ENCODE data around the gene EPHA3. TPM values are rescaled to one million over a fixed set of nuclear protein-coding genes. Genes with fewer than 3 reads are reported as not detected.

The EPHA3 gene
- total and polyA plus RNA-seq, 2 experiments from 2014 or later = 3.0 to 15.1 TPM

DNA sequence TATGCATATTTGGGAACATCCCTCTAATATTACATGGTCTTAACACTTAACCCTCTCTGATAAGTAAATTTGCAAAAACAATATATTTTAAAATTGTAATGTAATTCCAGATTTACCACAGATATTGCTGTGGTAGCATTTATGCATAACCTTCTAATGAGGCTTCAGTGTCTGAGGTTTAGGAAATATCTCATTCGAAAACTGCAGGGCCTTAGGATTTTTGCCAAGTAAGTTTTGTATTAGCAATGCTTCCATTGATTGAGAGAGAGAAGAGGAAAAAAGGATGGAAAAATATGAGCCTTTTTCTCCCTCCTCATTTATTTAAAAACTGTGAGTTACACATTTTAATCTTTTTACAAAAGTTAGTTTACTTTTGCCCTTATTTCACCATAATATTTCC is 294.6 kb downstream of the EPHA3 start:
- TF ChIP-seq EZH2phosphoT487 (IDR thresholded peaks at IDR 0.05; ENCODE audit: low read depth, severe bottlenecking, unreplicated experiment) (no peak), EZH2 (IDR thresholded peaks at IDR 0.05; ENCODE audit: borderline replicate concordance) (no peak)
- TF ChIP-seq, protein P1, sequence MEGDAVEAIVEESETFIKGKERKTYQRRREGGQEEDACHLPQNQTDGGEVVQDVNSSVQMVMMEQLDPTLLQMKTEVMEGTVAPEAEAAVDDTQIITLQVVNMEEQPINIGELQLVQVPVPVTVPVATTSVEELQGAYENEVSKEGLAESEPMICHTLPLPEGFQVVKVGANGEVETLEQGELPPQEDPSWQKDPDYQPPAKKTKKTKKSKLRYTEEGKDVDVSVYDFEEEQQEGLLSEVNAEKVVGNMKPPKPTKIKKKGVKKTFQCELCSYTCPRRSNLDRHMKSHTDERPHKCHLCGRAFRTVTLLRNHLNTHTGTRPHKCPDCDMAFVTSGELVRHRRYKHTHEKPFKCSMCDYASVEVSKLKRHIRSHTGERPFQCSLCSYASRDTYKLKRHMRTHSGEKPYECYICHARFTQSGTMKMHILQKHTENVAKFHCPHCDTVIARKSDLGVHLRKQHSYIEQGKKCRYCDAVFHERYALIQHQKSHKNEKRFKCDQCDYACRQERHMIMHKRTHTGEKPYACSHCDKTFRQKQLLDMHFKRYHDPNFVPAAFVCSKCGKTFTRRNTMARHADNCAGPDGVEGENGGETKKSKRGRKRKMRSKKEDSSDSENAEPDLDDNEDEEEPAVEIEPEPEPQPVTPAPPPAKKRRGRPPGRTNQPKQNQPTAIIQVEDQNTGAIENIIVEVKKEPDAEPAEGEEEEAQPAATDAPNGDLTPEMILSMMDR (IDR thresholded peaks at IDR 0.05; ENCODE audit: poor library complexity) = no peak
- no peak overlapping the region for H3K4me2 ChIP-seq
- H3K27me3 ChIP-seq = no peaks in the 10 kb centered on the region
- H3K4me3 ChIP-seq = no peak overlapping the region
- 85% methylated on average over 1 of the region's 1 CpG for WGBS (ENCODE audit: low lambda C conversion rate, missing lambda C conversion rate)
- H3K36me3 ChIP-seq (replicated peaks; ENCODE audit: insufficient read depth, low read depth) = no peaks in the 10 kb centered on the region
- H3K79me2 ChIP-seq = no peaks in the 10 kb centered on the region
- no peaks in the 10 kb centered on the region for H3K9me2 ChIP-seq (replicated peaks; ENCODE audit: insufficient read depth)
- no peak for DNase-seq (ENCODE audit: low spot score)
- no peak overlapping the region for H2AFZ ChIP-seq
- peaks cover 9% of the 10 kb centered on the region for H3K4me1 ChIP-seq (ENCODE audit: insufficient read depth)
- no peaks in the 10 kb centered on the region for H3K9me3 ChIP-seq (ENCODE audit: low read depth)
- H4K20me1 ChIP-seq (ENCODE audit: insufficient read depth, poor library complexity, severe bottlenecking) = no peaks in the 10 kb centered on the region
- H3K27ac ChIP-seq = no peak overlapping the region

DNA sequence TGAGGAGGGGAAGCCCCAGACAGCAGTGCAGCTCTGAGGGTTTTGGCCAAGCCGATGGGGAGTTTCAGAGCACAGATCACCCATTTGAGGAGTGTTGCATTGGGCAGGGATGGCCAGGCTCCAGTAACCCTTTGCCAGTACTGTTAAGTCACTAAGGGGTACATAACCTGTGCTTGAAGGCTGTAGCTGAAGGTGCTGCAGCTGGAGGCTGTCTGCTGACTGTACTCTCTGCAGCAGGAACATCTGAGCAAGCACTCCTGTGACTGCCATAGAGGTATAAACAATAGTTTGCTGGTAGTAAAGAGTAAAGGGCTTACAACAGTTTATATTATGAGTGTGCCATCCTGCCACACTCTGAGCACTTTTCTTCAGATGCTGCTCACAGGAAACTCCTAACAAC is 297.8 kb downstream of the EPHA3 start:
- 45% methylated on average over 1 of the region's 1 CpG for WGBS (ENCODE audit: low lambda C conversion rate, missing lambda C conversion rate)
- TF ChIP-seq EZH2phosphoT487 (IDR thresholded peaks at IDR 0.05; ENCODE audit: low read depth, severe bottlenecking, unreplicated experiment) (no peak), EZH2 (IDR thresholded peaks at IDR 0.05; ENCODE audit: borderline replicate concordance) (no peak)
- TF ChIP-seq, protein P1 (IDR thresholded peaks at IDR 0.05; ENCODE audit: poor library complexity) = no peak

DNA sequence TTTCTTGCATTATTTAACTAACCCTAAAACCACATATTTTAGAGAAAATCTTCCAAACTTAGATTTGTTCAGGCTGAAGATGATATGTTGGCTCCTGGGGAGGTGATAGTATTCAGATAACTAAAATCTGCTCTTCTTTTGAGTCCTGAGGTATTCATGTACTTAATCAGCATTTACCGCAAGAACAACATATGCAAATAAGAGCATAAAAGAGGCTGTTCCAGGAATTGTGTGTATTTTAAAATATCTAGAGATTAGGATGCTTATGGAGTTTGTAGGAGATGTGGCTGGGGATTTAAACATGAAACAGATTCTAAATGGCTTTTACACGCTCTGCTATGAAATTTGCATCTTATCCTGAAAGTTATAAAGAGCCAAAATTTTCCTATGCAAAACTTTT is 298.2 kb downstream of the EPHA3 start:
- Histone ChIP-seq H3K27me3 (no peaks in the 10 kb centered on the region), H3K4me3 (no peak overlapping the region), H3K4me1 (ENCODE audit: insufficient read depth) (peaks cover 24% of the 10 kb centered on the region), H3K79me2 (no peaks in the 10 kb centered on the region), H2AFZ (no peak overlapping the region), H3K9me2 (replicated peaks; ENCODE audit: insufficient read depth) (no peaks in the 10 kb centered on the region), H3K9me3 (ENCODE audit: low read depth) (no peaks in the 10 kb centered on the region), H3K27ac (no peak overlapping the region), H3K36me3 (replicated peaks; ENCODE audit: insufficient read depth, low read depth) (no peaks in the 10 kb centered on the region), H3K4me2 (no peak overlapping the region), H4K20me1 (ENCODE audit: insufficient read depth, poor library complexity, severe bottlenecking) (no peaks in the 10 kb centered on the region)
- 79% methylated on average over 2 of the region's 2 CpGs for WGBS (ENCODE audit: low lambda C conversion rate, missing lambda C conversion rate)
- no peak for DNase-seq (ENCODE audit: low spot score)
- TF ChIP-seq, protein P1 (IDR thresholded peaks at IDR 0.05; ENCODE audit: poor library complexity) = no peak
- TF ChIP-seq EZH2phosphoT487 (IDR thresholded peaks at IDR 0.05; ENCODE audit: low read depth, severe bottlenecking, unreplicated experiment) = no peak
- no peak for TF ChIP-seq EZH2 (IDR thresholded peaks at IDR 0.05; ENCODE audit: borderline replicate concordance)

More for the DNA sequence above, 297.8 kb downstream of the EPHA3 start:
- H3K79me2 ChIP-seq = no peaks in the 10 kb centered on the region
- H3K9me3 ChIP-seq (ENCODE audit: low read depth) = no peaks in the 10 kb centered on the region
- no peak overlapping the region for H2AFZ ChIP-seq
- no peak for DNase-seq (ENCODE audit: low spot score)
- H3K27ac ChIP-seq = no peak overlapping the region
- no peak overlapping the region for H3K4me3 ChIP-seq
- no peaks in the 10 kb centered on the region for H3K27me3 ChIP-seq
- H3K4me1 ChIP-seq (ENCODE audit: insufficient read depth) = peaks cover 24% of the 10 kb centered on the region
- no peaks in the 10 kb centered on the region for H3K9me2 ChIP-seq (replicated peaks; ENCODE audit: insufficient read depth)
- H3K4me2 ChIP-seq = no peak overlapping the region
- H3K36me3 ChIP-seq (replicated peaks; ENCODE audit: insufficient read depth, low read depth) = no peaks in the 10 kb centered on the region
- no peaks in the 10 kb centered on the region for H4K20me1 ChIP-seq (ENCODE audit: insufficient read depth, poor library complexity, severe bottlenecking)

DNA sequence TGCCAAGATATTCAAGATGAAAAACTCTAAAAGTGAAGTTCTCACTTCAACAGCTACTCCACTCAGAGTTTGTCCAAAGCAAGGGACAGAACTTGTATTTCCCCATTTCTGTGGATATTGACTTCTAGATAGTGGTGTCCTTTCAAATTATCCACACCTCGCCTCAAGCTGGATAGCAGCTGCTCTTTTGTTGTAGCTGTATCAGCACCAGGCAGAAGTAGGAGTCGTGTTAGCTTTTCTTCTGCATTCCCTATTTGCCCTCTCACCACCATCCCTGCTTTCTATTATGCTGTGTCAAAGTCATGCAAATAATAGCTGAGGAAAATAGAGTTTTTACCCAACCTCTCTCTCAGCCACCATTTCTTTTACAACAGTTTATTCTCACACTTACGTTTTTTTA is 303.8 kb downstream of the EPHA3 start:
- Histone ChIP-seq H3K36me3 (replicated peaks; ENCODE audit: insufficient read depth, low read depth) (no peaks in the 10 kb centered on the region), H3K4me1 (ENCODE audit: insufficient read depth) (peaks cover 14% of the 10 kb centered on the region), H3K9me2 (replicated peaks; ENCODE audit: insufficient read depth) (no peaks in the 10 kb centered on the region), H3K4me3 (no peak overlapping the region), H3K27ac (no peak overlapping the region), H2AFZ (no peak overlapping the region), H3K4me2 (no peak overlapping the region), H3K27me3 (no peaks in the 10 kb centered on the region), H3K79me2 (no peaks in the 10 kb centered on the region), H4K20me1 (ENCODE audit: insufficient read depth, poor library complexity, severe bottlenecking) (no peaks in the 10 kb centered on the region), H3K9me3 (ENCODE audit: low read depth) (no peaks in the 10 kb centered on the region)
- WGBS (ENCODE audit: low lambda C conversion rate, missing lambda C conversion rate) = 62% methylated on average over 3 of the region's 3 CpGs
- no peak for DNase-seq (ENCODE audit: low spot score)
- TF ChIP-seq, protein P1 (IDR thresholded peaks at IDR 0.05; ENCODE audit: poor library complexity) = no peak
- TF ChIP-seq EZH2phosphoT487 (IDR thresholded peaks at IDR 0.05; ENCODE audit: low read depth, severe bottlenecking, unreplicated experiment) = no peak
- no peak for TF ChIP-seq EZH2 (IDR thresholded peaks at IDR 0.05; ENCODE audit: borderline replicate concordance)
